GM10248 (cell line): ENCODE results near the gene ARL14EP.

ENCODE experiments used
- CTCF ChIA-PET: fragments of 300-600 bp; sonication (Branson Sonifier 250); formaldehyde crosslinking; extraction: SDS; loops from one replicate; lab custom pipeline; 2021; ENCODE audit warnings: antibody characterized with exemption; lab: Yijun Ruan, JAX
- POLR2A ChIA-PET: fragments of 350-650 bp; sonication (Branson Sonifier 250); formaldehyde crosslinking; extraction: SDS; loops from one replicate; lab custom pipeline; 2020; ENCODE audit warnings: antibody characterized with exemption; lab: Yijun Ruan, JAX
- DNase-seq: peaks from one replicate; pipeline ENCODE4 v3.0.0; 2012; ENCODE audit errors: extremely low spot score
- CTCF ChIP-seq: IDR thresholded peaks from 2 replicates; pipeline ENCODE4 v1.5.1; 2012; ENCODE audit warnings: mild to moderate bottlenecking, low read depth; ENCODE audit errors: extremely low read depth, missing control alignments, control extremely low read depth

The ARL14EP gene

GRCh38 chr11:30321321-30321720 lies 1.6 kb upstream of the ARL14EP start:
- ChIA-PET POLR2A (no interaction called here), CTCF (interaction anchor here (1.0 to 4.9 kb wide), 5 partner anchors 9 to 179 kb away, joined by 3 to 18 read pairs (median 13); no protein-coding TSS in a partner anchor)
- TF ChIP-seq CTCF, result no peak
- DNase-seq, result no peak

- ChIA-PET CTCF (interaction anchor here (1.1 to 4.9 kb wide), 9 partner anchors 8 to 194 kb away, joined by 3 to 18 read pairs (median 9); no protein-coding TSS in a partner anchor), POLR2A (interaction anchor here (1.1 kb wide), 1 partner anchor 18 kb away, joined by 4 read pairs; no protein-coding TSS in a partner anchor)
- DNase-seq, result no peak
- TF ChIP-seq CTCF, result no peak
Observed at GRCh38 chr11:30322191-30322590, 713 bp upstream of the ARL14EP start.

GRCh38 chr11:30326114-30326778 lies 3.3 kb downstream of the ARL14EP start:
- ChIA-PET CTCF (interaction anchor here (1.0 to 2.9 kb wide), 9 partner anchors 9 to 198 kb away, joined by 3 to 16 read pairs (median 5); no protein-coding TSS in a partner anchor), POLR2A (no interaction called here)
- TF ChIP-seq CTCF, result no peak
- no peak for DNase-seq

GRCh38 chr11:30326906-30327305 lies 4.0 kb downstream of the ARL14EP start:
- no peak for DNase-seq
- ChIA-PET POLR2A (no interaction called here), CTCF (interaction anchor here (1.0 to 2.9 kb wide), 9 partner anchors 9 to 198 kb away, joined by 3 to 16 read pairs (median 5); no protein-coding TSS in a partner anchor)
- TF ChIP-seq CTCF, result no peak

- DNase-seq, result no peak
- CTCF ChIA-PET, result interaction anchor here (1.2 kb wide), 1 partner anchor 12 kb away, joined by 3 read pairs; no protein-coding TSS in a partner anchor
- no peak for TF ChIP-seq CTCF
- POLR2A ChIA-PET, result no interaction called here
Observed at GRCh38 chr11:30328681-30329080, 5.8 kb downstream of the ARL14EP start.

GRCh38 chr11:30329150-30329940 lies 6.4 kb downstream of the ARL14EP start:
- DNase-seq, result no peak
- ChIA-PET POLR2A (no interaction called here), CTCF (no interaction called here)
- no peak for TF ChIP-seq CTCF
